Brain pericyte (primary cell): ENCODE results near the gene WIZ.
"Not testable (repeated sequence)": the region's sequence is repeated elsewhere in the genome, so short reads cannot be mapped to it uniquely, and the experiment has no call there.

Experiments
- DNase-seq: peaks from one replicate; pipeline ENCODE4 v3.0.0-alpha.2; 2012; ENCODE audit warnings: low read depth, low spot score

Gene WIZ

GRCh38 chr19:15449620-15450527 lies at the start of gene WIZ:
TSS of gene WIZ (minus strand) at chr19:15449956. CDS start at chr19:15448307, 1,649 bp downstream.
- no peak for DNase-seq

GRCh38 chr19:15498910-15499309 lies 49.2 kb upstream of the WIZ start:
- no peak for DNase-seq

- DNase-seq, result no peak
Measured at GRCh38 chr19:15498156-15498858, 48.6 kb upstream of the WIZ start.

GRCh38 chr19:15495151-15495550 lies 45.4 kb upstream of the WIZ start:
- no peak for DNase-seq

- DNase-seq, result no peak
Measured at GRCh38 chr19:15488489-15489226, 38.9 kb upstream of the WIZ start.

- no peak for DNase-seq
Measured at GRCh38 chr19:15487038-15487437, 37.3 kb upstream of the WIZ start.

- not testable (repeated sequence) for DNase-seq
Measured at GRCh38 chr19:15485768-15486167, 36.0 kb upstream of the WIZ start.

- not testable (repeated sequence) for DNase-seq
Measured at GRCh38 chr19:15480996-15481395, 31.2 kb upstream of the WIZ start.

GRCh38 chr19:15479391-15480345 lies 29.9 kb upstream of the WIZ start, which contains the start of gene PGLYRP2:
TSS of gene PGLYRP2 (minus strand) at chr19:15479501. CDS start at chr19:15479371, 130 bp downstream.
- DNase-seq, result no peak

- DNase-seq, result no peak
Measured at GRCh38 chr19:15476325-15476724, 26.6 kb upstream of the WIZ start.

- DNase-seq, result no peak
Measured at GRCh38 chr19:15475611-15476010, 25.9 kb upstream of the WIZ start.

GRCh38 chr19:15475169-15475568 lies 25.4 kb upstream of the WIZ start:
- no peak for DNase-seq

- not testable (repeated sequence) for DNase-seq
Measured at GRCh38 chr19:15473821-15474220, 24.1 kb upstream of the WIZ start.

- DNase-seq, result no peak
Measured at GRCh38 chr19:15471639-15472101, 21.9 kb upstream of the WIZ start.

GRCh38 chr19:15469513-15470297 lies 19.9 kb upstream of the WIZ start:
- DNase-seq, result no peak

- DNase-seq, result no peak
Measured at GRCh38 chr19:15468675-15469512, 19.1 kb upstream of the WIZ start.

- DNase-seq, result no peak
Measured at GRCh38 chr19:15467734-15468214, 18.0 kb upstream of the WIZ start.

- no peak for DNase-seq
Measured at GRCh38 chr19:15466851-15467733, 17.3 kb upstream of the WIZ start.
